Ovary (tissue), 3 donors: ENCODE measurements around the gene MBP.

Experiments
- EP300 ChIP-seq: sonication (generic); formaldehyde crosslinking; IDR thresholded peaks from one replicate; pipeline ENCODE4 v1.6.1; 2017; ENCODE audit warnings: antibody characterized with exemption
- POLR2A ChIP-seq: fragments of 450-650 bp; IDR thresholded peaks from one replicate; pipeline ENCODE4 v1.6.1; 2017; ENCODE audit warnings: antibody characterized with exemption, mild to moderate bottlenecking, moderate library complexity
- TF ChIP-seq, protein P1 (sequence below), 3 donors: fragments of 450-650 bp in 2 of 3; fragments of 200-600 bp in 1 of 3; IDR thresholded peaks; one replicate each; pipeline versions ENCODE4 v1.5.1 to v1.8.0; 2016 to 2022; ENCODE audit warnings: antibody characterized with exemption in 3 of 3, mild to moderate bottlenecking in 1 of 3
- donor health status: DM: no; HTN: no; CAD: no.

DNA sequence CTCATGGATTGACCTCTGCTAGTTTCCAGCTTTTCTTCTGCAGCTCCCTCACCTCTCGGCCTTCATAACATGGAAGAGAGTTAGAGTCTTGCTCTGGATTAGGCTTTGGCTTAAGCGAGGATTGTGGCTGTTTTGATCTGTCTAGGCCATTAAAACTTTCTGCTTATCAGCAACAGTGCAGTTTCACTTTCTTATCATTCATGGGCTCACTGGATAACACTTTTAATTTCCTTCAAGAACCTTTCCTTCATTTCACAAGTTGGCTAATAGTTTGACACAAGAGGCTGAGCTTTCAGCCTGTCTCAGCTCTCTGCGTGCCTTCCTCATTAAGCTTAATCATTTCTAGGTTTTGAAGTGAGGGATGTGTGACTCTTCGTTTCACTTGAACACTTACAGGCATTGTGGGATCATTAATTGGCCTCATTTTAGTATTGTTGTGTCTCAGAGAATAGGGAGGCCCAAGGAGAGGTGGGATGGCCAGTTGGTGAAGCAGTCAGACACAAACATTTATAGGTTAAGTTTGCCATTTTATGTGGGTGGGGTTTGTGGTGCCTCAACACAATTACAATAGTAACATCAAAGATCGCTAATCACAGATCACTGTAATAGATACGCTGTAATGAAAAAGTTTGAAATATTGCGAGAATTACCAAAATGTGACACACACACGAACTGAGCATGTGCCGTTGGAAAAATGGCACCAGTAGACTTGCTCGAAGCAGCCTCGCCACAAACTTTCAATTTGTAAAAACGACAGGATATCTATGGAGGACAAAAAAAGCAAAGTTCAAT lies 180.9 kb downstream of the MBP start:
- TF ChIP-seq, protein P1, sequence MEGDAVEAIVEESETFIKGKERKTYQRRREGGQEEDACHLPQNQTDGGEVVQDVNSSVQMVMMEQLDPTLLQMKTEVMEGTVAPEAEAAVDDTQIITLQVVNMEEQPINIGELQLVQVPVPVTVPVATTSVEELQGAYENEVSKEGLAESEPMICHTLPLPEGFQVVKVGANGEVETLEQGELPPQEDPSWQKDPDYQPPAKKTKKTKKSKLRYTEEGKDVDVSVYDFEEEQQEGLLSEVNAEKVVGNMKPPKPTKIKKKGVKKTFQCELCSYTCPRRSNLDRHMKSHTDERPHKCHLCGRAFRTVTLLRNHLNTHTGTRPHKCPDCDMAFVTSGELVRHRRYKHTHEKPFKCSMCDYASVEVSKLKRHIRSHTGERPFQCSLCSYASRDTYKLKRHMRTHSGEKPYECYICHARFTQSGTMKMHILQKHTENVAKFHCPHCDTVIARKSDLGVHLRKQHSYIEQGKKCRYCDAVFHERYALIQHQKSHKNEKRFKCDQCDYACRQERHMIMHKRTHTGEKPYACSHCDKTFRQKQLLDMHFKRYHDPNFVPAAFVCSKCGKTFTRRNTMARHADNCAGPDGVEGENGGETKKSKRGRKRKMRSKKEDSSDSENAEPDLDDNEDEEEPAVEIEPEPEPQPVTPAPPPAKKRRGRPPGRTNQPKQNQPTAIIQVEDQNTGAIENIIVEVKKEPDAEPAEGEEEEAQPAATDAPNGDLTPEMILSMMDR (IDR thresholded peaks at IDR 0.05), result no peak
- TF ChIP-seq POLR2A (no peak), EP300 (no peak)
